Keratinocyte (primary cell): ENCODE data around the gene CSTB.

Experiments
- CTCF ChIP-seq, 3 experiments: IDR thresholded peaks in 1 of 3; conservative IDR thresholded peaks in 1 of 3; optimal IDR thresholded peaks in 1 of 3; 2 replicates in 2 of 3; 3 replicates in 1 of 3; pipeline versions ENCODE3 to v1.5.1; 2011; ENCODE audit warnings: low read length in 3 of 3, mild to moderate bottlenecking in 3 of 3, moderate library complexity in 2 of 3, control low read depth in 1 of 3, inconsistent platforms in 1 of 3; ENCODE audit not compliant: insufficient read depth in 2 of 3; ENCODE audit errors: extremely low read depth in 1 of 3
- EZH2 ChIP-seq: IDR thresholded peaks from one replicate; pipeline ENCODE4 v1.6.1; 2012; ENCODE audit warnings: inconsistent platforms, mild to moderate bottlenecking, low read length, moderate library complexity

- TF ChIP-seq CTCF (optimal IDR thresholded peaks at IDR 0.05 in 1 of 3, IDR thresholded peaks at IDR 0.05 in 1 of 3, conservative IDR thresholded peaks at IDR 0.05 in 1 of 3; ENCODE audit: extremely low read depth in 1 of 3, insufficient read depth in 2 of 3, low read length in 3 of 3) (no peak), EZH2 (no peak)
These were observed 7.3 kb downstream of the CSTB start for GRCh38 chr21:43768868-43769167.
